ENCODE measurements around the gene ABRAXAS1.

The ABRAXAS1 gene

GRCh38 chr4:83454686-83455085, 30.2 kb downstream of the ABRAXAS1 start:
- no peak for DNase-seq (ENCODE audit: extremely low read depth in 1 of 2, low read depth in 1 of 2)

GRCh38 chr4:83449009-83449408, 35.9 kb downstream of the ABRAXAS1 start:
- DNase-seq (ENCODE audit: extremely low read depth in 1 of 2, low read depth in 1 of 2), result no peak

- DNase-seq (ENCODE audit: extremely low read depth in 1 of 2, low read depth in 1 of 2), result no peak
Observed at GRCh38 chr4:83440899-83441298, 44.0 kb downstream of the ABRAXAS1 start.

GRCh38 chr4:83440148-83440814, 44.6 kb downstream of the ABRAXAS1 start:
- no peak for DNase-seq (ENCODE audit: extremely low read depth in 1 of 2, low read depth in 1 of 2)

- no peak for DNase-seq (ENCODE audit: extremely low read depth in 1 of 2, low read depth in 1 of 2)
Observed at GRCh38 chr4:83438719-83439118, 46.2 kb downstream of the ABRAXAS1 start.

- no peak for DNase-seq (ENCODE audit: extremely low read depth in 1 of 2, low read depth in 1 of 2)
Observed at GRCh38 chr4:83436680-83437079, 48.2 kb downstream of the ABRAXAS1 start.

GRCh38 chr4:83431200-83431599, 53.7 kb downstream of the ABRAXAS1 start:
- no peak for DNase-seq (ENCODE audit: extremely low read depth in 1 of 2, low read depth in 1 of 2)

GRCh38 chr4:83418211-83418610, 66.7 kb downstream of the ABRAXAS1 start:
- DNase-seq (ENCODE audit: extremely low read depth in 1 of 2, low read depth in 1 of 2), result no peak

GRCh38 chr4:83417566-83417965, 67.3 kb downstream of the ABRAXAS1 start:
- no peak for DNase-seq (ENCODE audit: extremely low read depth in 1 of 2, low read depth in 1 of 2)

- DNase-seq (ENCODE audit: extremely low read depth in 1 of 2, low read depth in 1 of 2), result no peak
Observed at GRCh38 chr4:83413676-83414075, 71.2 kb downstream of the ABRAXAS1 start.
